PC-9 (cell line): ENCODE data around the gene SYPL1. TPM values are rescaled to one million over a fixed set of nuclear protein-coding genes. Genes with fewer than 3 reads are reported as not detected.
"Not testable (repeated sequence)": the region's sequence is repeated elsewhere in the genome, so short reads cannot be mapped to it uniquely, and the experiment has no call there.

Source experiments
- BruUV-seq: library from RNA; stranded (reverse); fragments of 400-500 nt; replicated peaks from 2 replicates; lab custom pipeline; 2021; lab: Mats Ljungman, UMichigan
- CTCF ChIA-PET: fragments of 300-600 bp; sonication (Branson Sonifier 250); formaldehyde crosslinking; loops from one replicate; lab custom pipeline; 2022; ENCODE audit warnings: antibody characterized with exemption; lab: Charles Lee
- POLR2A ChIA-PET: fragments of 300-600 bp; sonication (Branson Sonifier 250); formaldehyde crosslinking; loops from one replicate; lab custom pipeline; 2022; ENCODE audit warnings: antibody characterized with exemption; ENCODE audit not compliant: unreplicated experiment; lab: Charles Lee
- DNase-seq, 2 experiments: peaks; one replicate each; pipeline versions ENCODE4 v3.0.0 to v3.0.0-alpha.2; 2015 to 2022; ENCODE audit warnings: mixed read lengths in 1 of 2
- H2AFZ ChIP-seq: fragments of 200-600 bp; sonication (generic); 2 replicates; pipeline ENCODE4 v1.8.1; 2017; ENCODE audit warnings: antibody characterized with exemption
- H3F3A ChIP-seq: fragments of 200-600 bp; sonication (generic); 2 replicates; pipeline ENCODE4 v1.8.1; 2017; ENCODE audit warnings: antibody characterized with exemption, mild to moderate bottlenecking, low read depth; ENCODE audit not compliant: insufficient read depth
- H3K27ac ChIP-seq: fragments of 200-600 bp; sonication (generic); 2 replicates; pipeline ENCODE4 v1.6.1; 2016; ENCODE audit warnings: mixed run types
- H3K27me3 ChIP-seq: fragments of 200-600 bp; sonication (generic); 2 replicates; pipeline ENCODE4 v1.6.1; 2016; ENCODE audit warnings: low read depth, mixed run types; ENCODE audit not compliant: insufficient read depth
- H3K36me3 ChIP-seq: fragments of 200-600 bp; sonication (generic); 2 replicates; pipeline ENCODE4 v1.6.1; 2016; ENCODE audit warnings: low read depth, mixed run types
- H3K4me1 ChIP-seq: fragments of 200-600 bp; sonication (generic); replicated peaks from 2 replicates; pipeline ENCODE4 v1.6.1; 2016; ENCODE audit warnings: mixed run types; ENCODE audit not compliant: insufficient read depth
- H3K4me2 ChIP-seq: fragments of 200-600 bp; sonication (generic); 2 replicates; pipeline ENCODE4 v1.6.1; 2017; ENCODE audit warnings: mixed run types
- H3K4me3 ChIP-seq: fragments of 200-600 bp; sonication (generic); 2 replicates; pipeline ENCODE4 v1.6.1; 2016; ENCODE audit warnings: mixed run types
- H3K79me2 ChIP-seq: fragments of 200-600 bp; sonication (generic); 2 replicates; pipeline ENCODE4 v1.6.1; 2017; ENCODE audit warnings: low read depth, mixed run types
- H3K9me2 ChIP-seq: fragments of 200-600 bp; sonication (generic); 2 replicates; pipeline ENCODE4 v1.8.1; 2017; ENCODE audit warnings: mild to moderate bottlenecking; ENCODE audit not compliant: insufficient read depth
- H3K9me3 ChIP-seq: fragments of 200-600 bp; sonication (generic); 2 replicates; pipeline ENCODE4 v1.8.1; 2016; ENCODE audit warnings: low read depth; ENCODE audit not compliant: insufficient read depth
- H4K20me1 ChIP-seq: fragments of 200-600 bp; sonication (generic); 2 replicates; pipeline ENCODE4 v1.8.1; 2017; ENCODE audit not compliant: insufficient read depth
- CTCF ChIP-seq: fragments of 200-600 bp; sonication (generic); conservative IDR thresholded peaks from 2 replicates; pipeline ENCODE4 v1.6.1; 2017; ENCODE audit warnings: mixed run types, antibody characterized with exemption, mild to moderate bottlenecking, moderate library complexity
- EZH2 ChIP-seq: fragments of 200-600 bp; sonication (generic); IDR thresholded peaks from 2 replicates; pipeline ENCODE4 v1.8.0; 2017; ENCODE audit warnings: antibody characterized with exemption, low read depth
- intact Hi-C: fragments of 100-400 bp; cut with micrococcal nuclease; formaldehyde crosslinking; loops from one replicate; pipeline ENCODE4 v1.10.0; 2022; ENCODE audit not compliant: unreplicated experiment
- total RNA-seq: library from RNA; stranded (reverse); gene quantifications from 2 replicates; pipeline ENCODE4 v1.2.3, GENCODE V29; 2021

Gene SYPL1
- total RNA-seq, 1 experiment from 2014 or later: 102 TPM

- Histone ChIP-seq H3K36me3 (no peaks in the 10 kb centered on the region), H3K4me2 (no peak overlapping the region), H3F3A (no peaks in the 10 kb centered on the region), H3K79me2 (no peaks in the 10 kb centered on the region), H3K4me3 (no peak overlapping the region), H3K27me3 (no peaks in the 10 kb centered on the region), H3K27ac (no peak overlapping the region), H3K4me1 (no peaks in the 10 kb centered on the region), H4K20me1 (no peaks in the 10 kb centered on the region), H3K9me3 (no peaks in the 10 kb centered on the region), H3K9me2 (no peaks in the 10 kb centered on the region), H2AFZ (no peak overlapping the region)
- no TSS peak for BruUV-seq
- intact Hi-C loops: no loop called here
- TF ChIP-seq CTCF: no peak
- DNase-seq: no peak
- ChIA-PET POLR2A (no interaction called here), CTCF (no interaction called here)
Measured at GRCh38 chr7:106139265-106140251, 27.4 kb upstream of the SYPL1 start.

GRCh38 chr7:106138776-106139175 is 26.7 kb upstream of the SYPL1 start:
- H3K9me2 ChIP-seq: no peaks in the 10 kb centered on the region
- no peak overlapping the region for H3K4me2 ChIP-seq
- H3K9me3 ChIP-seq: no peaks in the 10 kb centered on the region
- CTCF ChIA-PET: no interaction called here
- POLR2A ChIA-PET: no interaction called here
- H2AFZ ChIP-seq: no peak overlapping the region
- no peaks in the 10 kb centered on the region for H3K27me3 ChIP-seq
- intact Hi-C loops: no loop called here
- no peaks in the 10 kb centered on the region for H3K79me2 ChIP-seq
- no peak overlapping the region for H3K27ac ChIP-seq
- H3K36me3 ChIP-seq: no peaks in the 10 kb centered on the region
- H3F3A ChIP-seq: no peaks in the 10 kb centered on the region
- no TSS peak for BruUV-seq
- no peaks in the 10 kb centered on the region for H4K20me1 ChIP-seq
- H3K4me3 ChIP-seq: no peak overlapping the region
- no peak for DNase-seq
- no peak for TF ChIP-seq CTCF
- no peak for TF ChIP-seq EZH2
- H3K4me1 ChIP-seq: no peaks in the 10 kb centered on the region

- DNase-seq, POLR2A ChIA-PET: not testable (repeated sequence)
- CTCF ChIA-PET: interaction anchor here (0.6 kb wide), 1 partner anchor 452 kb away, joined by 3 read pairs; no protein-coding TSS in a partner anchor
Measured at GRCh38 chr7:106138181-106138580, 26.1 kb upstream of the SYPL1 start.

More at GRCh38 chr7:106138181-106138580, 26.1 kb upstream of the SYPL1 start:
- H3K27ac ChIP-seq, H3K27me3 ChIP-seq, H3F3A ChIP-seq, H3K36me3 ChIP-seq, BruUV-seq, H3K9me3 ChIP-seq, H3K4me3 ChIP-seq, H3K4me1 ChIP-seq, H2AFZ ChIP-seq, H4K20me1 ChIP-seq, intact Hi-C loops, H3K9me2 ChIP-seq, H3K79me2 ChIP-seq, H3K4me2 ChIP-seq: not testable (repeated sequence)
